Measurements from ENCODE around the gene KTN1.
A peak's percentile ranks its signal among the peaks of the same experiment; 100 is the strongest.

Gene KTN1

DNA sequence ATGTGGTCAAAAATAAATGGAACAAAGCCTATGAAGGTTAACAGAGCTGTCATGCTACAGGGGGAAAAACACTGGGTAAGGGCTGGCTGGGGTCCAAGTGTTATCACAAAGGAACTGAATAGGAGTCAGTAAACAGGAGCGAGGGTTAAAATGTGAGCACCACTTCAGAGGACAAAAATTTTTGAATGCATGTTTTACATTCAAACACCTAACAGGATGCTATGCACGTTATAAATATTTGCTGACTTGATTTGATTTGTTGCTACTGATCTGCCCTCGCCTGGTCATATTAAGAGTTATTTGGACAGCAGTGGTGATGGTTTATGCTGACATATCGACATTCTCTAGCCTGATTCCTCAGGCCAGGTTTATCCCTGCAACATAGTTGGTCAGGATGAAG lies 7.4 kb upstream of the KTN1 start:
- DNase-seq (ENCODE audit: low read depth, low spot score), result no peak
- CTCF ChIA-PET, result interaction anchor here (1.2 kb wide), 1 partner anchor 126 kb away, joined by 3 read pairs; no protein-coding TSS in a partner anchor
- POLR2A ChIA-PET, result no interaction called here

DNA sequence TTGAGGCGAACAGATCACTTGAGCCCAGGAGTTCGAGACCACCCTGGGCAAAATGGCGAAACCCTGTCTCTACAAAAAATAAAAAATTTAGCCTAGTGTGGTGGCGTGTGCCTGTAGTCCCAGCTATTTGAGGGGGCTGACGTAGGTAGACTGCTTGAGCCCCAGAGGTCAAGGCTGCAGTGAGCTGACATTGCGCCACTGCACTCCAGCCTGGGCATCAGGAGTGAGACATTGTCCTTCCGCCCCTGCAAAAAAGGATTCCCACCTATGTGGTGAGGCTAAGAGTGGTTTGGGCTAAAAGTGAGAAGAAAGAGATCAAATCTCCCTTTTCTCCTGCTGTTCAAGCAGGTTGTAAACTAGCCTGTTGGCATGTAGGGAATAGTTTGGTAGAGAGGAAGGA lies 5.0 kb upstream of the KTN1 start:
- TF ChIP-seq CTCF (IDR thresholded peaks at IDR 0.05; ENCODE audit: insufficient read depth, low read length, missing control alignments), result no peak
- ChIA-PET CTCF (interaction anchor here (0.9 kb wide), 1 partner anchor 17 kb away, joined by 3 read pairs; no protein-coding TSS in a partner anchor), POLR2A (no interaction called here)
- H3K4me3 ChIP-seq (ENCODE audit: low read depth, low read length), result no peak overlapping the region
- no peak for DNase-seq (ENCODE audit: low read depth, low spot score)

More for the DNA sequence above, 7.4 kb upstream of the KTN1 start:
- no peak for TF ChIP-seq CTCF (IDR thresholded peaks at IDR 0.05; ENCODE audit: insufficient read depth, low read length, missing control alignments)
- no peak overlapping the region for H3K4me3 ChIP-seq (ENCODE audit: low read depth, low read length)

DNA sequence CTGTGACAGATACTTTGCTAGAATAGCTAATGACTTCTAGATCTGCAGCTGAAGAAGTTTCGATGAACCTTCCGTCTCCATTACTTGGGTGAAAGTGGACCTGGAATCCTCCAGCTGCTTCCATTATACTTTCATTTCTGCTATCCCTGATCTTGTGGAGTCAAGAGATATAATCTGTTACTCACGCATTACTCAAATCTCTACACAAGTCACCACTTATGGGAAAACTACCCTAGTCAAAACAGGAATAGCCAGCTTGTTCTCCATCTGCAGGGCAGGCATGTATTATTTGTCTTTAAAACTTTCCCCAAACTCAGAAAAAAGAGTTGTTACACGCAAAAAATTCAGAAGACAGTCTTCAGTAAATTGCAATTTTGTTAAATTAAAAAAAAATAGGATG lies 2.8 kb upstream of the KTN1 start:
- no peak for DNase-seq (ENCODE audit: low read depth, low spot score)
- ChIA-PET CTCF (interaction anchor here (1.4 to 2.6 kb wide), 3 partner anchors 9 to 131 kb away, joined by 4 to 13 read pairs (median 4); no protein-coding TSS in a partner anchor), POLR2A (no interaction called here)
- no peak for TF ChIP-seq CTCF (IDR thresholded peaks at IDR 0.05; ENCODE audit: insufficient read depth, low read length, missing control alignments)
- H3K4me3 ChIP-seq (ENCODE audit: low read depth, low read length), result no peak overlapping the region

DNA sequence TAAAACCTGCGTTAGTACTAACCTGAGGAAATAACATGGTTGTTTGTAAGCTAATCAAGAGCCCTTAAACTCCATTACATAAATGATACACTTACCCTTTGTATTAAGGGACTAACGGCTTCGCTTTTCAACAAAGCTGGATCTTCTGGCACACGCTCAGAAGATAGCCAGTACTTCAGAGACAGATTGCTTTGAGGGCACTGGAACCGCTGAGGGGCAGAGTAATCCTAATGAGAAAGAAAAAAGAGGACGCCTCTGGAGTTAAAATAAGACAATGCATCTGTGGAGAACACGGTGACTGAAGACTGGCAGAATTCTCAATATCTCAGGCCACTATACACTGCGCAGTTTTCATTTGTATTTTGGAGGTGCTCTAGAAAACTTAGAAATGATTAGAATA lies 1.5 kb upstream of the KTN1 start:
- ChIA-PET POLR2A (interaction anchor here (0.7 kb wide), 1 partner anchor 10 kb away, joined by 5 read pairs; no protein-coding TSS in a partner anchor), CTCF (interaction anchor here (1.0 to 2.6 kb wide), 3 partner anchors 22 to 140 kb away, joined by 3 to 13 read pairs (median 3); no protein-coding TSS in a partner anchor)
- no peak for TF ChIP-seq CTCF (IDR thresholded peaks at IDR 0.05; ENCODE audit: insufficient read depth, low read length, missing control alignments)
- DNase-seq (ENCODE audit: low read depth, low spot score), result no peak
- H3K4me3 ChIP-seq (ENCODE audit: low read depth, low read length), result peak overlapping the region; percentile 86

GRCh38 chr14:55580470-55581341 lies 699 bp downstream of the KTN1 start:
- H3K4me3 ChIP-seq (ENCODE audit: low read depth, low read length), result peak overlapping the region; percentile 86
- no peak for DNase-seq (ENCODE audit: low read depth, low spot score)
- TF ChIP-seq CTCF (IDR thresholded peaks at IDR 0.05; ENCODE audit: insufficient read depth, low read length, missing control alignments), result no peak
- ChIA-PET CTCF (interaction anchor here (0.8 to 1.1 kb wide), 4 partner anchors 10 to 140 kb away, joined by 3 to 6 read pairs (median 4); no protein-coding TSS in a partner anchor), POLR2A (no interaction called here)

DNA sequence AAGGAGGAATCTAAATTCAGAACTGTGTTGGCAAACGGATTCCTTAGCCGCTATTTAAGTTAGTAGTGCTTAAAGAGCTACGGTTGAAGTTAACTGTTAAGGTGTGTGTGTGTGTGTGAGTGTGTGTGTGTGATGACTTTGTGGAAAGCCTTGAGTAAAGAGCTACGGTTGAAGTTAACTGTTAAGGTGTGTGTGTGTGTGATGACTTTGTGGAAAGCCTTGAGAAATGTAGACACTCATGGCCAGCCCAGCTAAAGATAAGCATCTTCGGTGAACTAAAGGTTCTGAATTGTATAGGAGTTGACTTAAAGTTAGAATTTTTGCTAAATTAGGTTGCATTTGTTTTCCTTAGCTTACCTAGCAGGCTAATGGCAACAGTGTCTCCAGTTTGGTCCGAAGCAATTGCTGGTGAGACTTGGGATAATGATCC lies 1.4 kb downstream of the KTN1 start:
- ChIA-PET POLR2A (no interaction called here), CTCF (interaction anchor here (0.8 to 1.1 kb wide), 4 partner anchors 9 to 140 kb away, joined by 3 to 6 read pairs (median 4); no protein-coding TSS in a partner anchor)
- H3K4me3 ChIP-seq (ENCODE audit: low read depth, low read length), result peak overlapping the region; percentile 86
- TF ChIP-seq CTCF (IDR thresholded peaks at IDR 0.05; ENCODE audit: insufficient read depth, low read length, missing control alignments), result no peak
- no peak for DNase-seq (ENCODE audit: low read depth, low spot score)

Measured in AG04449 (cell line).